IPS-NIHi11 (cell line): ENCODE measurements around the gene CD82.
"Not testable (repeated sequence)": the region's sequence is repeated elsewhere in the genome, so short reads cannot be mapped to it uniquely, and the experiment has no call there.

Experiments used
- DNase-seq: peaks from one replicate; pipeline ENCODE4 v3.0.0; 2012; ENCODE audit warnings: mixed read lengths, low spot score

The CD82 gene

GRCh38 chr11:44533921-44534711 is 31.3 kb upstream of the CD82 start:
- DNase-seq, result no peak

DNA sequence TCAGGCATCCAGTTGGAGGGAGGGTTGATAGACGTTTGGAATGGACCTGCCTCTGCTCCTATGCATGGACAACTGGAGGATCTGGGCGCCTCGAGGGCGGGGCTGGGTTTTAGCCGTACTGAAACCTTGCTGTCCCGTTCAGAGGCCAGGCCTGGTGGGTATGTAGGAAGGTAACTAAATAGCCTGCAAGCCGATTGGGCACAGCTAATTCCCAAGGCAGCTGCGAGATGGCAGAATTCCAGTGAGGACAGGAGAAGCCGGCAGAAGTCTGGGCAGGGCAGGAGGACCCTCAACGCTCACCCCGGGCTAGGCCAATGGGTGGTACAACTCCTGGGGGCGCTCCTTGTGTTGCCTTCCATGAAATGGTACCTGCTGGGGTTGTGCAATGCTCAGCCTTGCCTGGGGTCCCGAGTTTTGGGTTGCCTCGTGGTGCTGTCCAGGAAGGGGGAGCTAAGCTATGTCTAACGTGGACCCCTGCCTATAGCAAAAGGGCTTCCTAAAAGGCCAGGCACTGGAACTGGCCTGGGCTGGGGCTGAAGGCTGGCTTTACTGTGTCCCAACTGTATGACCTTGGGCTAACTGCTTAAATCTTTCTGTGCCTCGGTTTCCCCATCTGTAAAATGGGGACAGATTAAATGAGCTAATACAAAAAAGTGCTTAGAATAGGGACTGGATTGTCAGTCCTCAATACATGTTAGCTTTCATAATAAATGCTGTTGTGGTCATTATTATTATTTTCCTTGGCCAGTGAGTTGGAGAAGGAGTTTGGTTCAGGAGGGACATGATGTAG is 30.1 kb upstream of the CD82 start:
- peak; percentile 14 for DNase-seq

GRCh38 chr11:44536788-44537516 is 28.5 kb upstream of the CD82 start:
- peak; percentile 4 for DNase-seq

DNA sequence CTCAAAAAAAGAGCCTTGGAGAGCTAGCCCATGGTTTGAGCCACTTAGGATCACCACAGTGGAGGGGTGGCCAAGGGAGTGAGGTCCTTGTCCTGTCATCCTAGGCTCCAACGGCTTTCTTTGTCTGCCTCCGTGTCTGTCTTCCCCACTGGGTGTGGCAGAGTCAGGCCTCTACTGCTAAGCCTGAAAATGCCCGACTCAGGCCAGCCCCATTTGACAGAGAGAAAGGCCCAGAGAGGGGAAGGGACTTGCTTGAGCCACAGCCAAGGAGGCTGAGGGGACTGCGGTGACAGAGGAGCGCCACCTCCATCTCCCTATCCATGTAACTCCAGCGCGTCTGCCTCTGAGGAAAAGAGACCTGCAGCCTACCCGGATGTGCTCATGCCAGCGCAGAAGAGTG is 27.8 kb upstream of the CD82 start:
- DNase-seq, result no peak

DNA sequence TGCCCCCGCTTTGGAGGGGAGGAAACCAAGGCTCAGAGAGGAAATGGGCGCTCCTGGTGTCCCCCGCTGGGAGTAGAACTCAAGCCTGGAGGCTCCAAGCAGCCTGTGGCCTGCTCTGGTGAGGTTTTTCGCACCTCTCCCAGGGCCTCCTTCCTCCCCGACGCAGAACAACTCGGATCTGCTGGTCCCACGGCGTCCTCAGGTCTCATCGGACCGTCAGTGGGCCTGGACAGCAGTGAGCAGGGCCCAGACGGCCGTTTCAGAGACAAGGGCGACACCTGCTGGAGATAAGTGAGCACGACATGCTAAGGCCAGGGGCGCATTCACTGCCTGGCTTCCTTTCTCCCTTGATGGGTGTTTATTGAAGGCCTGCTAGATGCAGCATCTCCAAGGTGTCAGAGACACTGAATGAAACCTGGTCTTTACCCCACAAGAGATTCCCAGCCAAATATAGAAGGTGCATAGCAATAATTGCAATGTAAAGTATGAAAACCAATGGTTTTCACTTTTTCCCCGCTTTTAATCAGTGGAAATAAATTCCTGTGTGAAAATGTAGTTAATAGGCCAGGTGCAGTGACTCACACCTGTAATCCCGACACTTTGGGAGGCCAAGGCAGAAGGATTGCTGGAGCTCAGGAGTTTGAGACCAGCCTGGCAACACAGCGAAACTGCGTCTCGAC is 26.9 kb upstream of the CD82 start:
- DNase-seq, result peak; percentile 94

- DNase-seq, result no peak
Observed at GRCh38 chr11:44539971-44540370, 25.5 kb upstream of the CD82 start.

DNA sequence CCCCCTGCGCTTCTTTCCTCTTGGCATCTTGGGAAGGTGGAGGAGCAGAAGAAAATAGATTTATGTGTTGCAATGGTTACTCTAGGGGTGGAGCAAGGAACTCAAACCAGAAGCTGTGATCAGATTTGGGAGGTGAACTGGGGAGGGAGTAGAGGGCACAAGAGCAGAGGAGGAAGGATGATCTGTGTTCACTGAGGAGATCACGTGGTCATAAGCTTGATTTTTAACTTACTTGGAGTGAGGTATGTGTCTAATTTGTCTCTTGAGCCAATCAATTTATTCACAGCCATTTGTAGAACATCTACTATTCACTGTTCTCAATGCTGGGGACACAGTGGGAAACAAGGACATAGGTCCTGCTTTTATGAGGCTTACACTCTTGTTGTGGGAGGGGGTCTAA is 24.8 kb upstream of the CD82 start:
- DNase-seq, result no peak

DNA sequence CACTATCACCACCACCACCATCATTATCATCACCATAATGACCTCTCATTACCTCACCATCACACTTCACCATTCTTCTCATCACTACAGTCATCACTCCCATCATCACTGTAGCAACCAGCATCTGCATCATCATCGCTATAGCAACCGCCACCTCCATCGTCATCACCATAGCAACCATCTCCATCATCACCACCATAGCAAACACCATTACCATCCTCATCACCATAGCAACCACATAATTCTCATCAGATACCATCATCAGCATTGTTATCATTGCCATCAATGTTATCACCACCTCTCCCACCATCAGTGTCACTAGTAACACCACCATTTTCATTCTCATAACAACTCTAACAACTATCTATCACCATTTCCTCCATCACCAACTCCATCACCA is 23.1 kb upstream of the CD82 start:
- peak; percentile 1 for DNase-seq

DNA sequence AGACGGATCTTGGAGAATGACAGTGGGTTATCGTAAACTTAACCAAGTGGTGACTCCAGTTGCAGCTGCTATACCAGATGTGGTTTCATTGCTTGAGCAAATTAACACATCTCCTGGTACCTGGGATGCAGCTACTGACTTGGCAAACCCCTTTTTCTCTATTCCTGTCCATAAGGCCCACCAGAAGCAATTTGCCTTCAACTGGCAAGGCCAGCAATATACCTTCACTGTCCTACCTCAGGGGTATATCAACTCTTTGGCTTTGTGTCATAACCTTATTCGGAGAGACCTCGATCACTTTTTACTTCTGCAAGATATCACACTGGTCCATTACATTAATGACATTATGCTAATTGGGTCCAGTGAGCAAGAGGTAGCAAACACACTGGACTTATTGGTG is 18.5 kb upstream of the CD82 start:
- not testable (repeated sequence) for DNase-seq

GRCh38 chr11:44547534-44547933 is 17.9 kb upstream of the CD82 start:
- DNase-seq, result not testable (repeated sequence)

- DNase-seq, result no peak
Observed at GRCh38 chr11:44548032-44548695, 17.3 kb upstream of the CD82 start.

- not testable (repeated sequence) for DNase-seq
Observed at GRCh38 chr11:44548961-44549749, 16.3 kb upstream of the CD82 start.

DNA sequence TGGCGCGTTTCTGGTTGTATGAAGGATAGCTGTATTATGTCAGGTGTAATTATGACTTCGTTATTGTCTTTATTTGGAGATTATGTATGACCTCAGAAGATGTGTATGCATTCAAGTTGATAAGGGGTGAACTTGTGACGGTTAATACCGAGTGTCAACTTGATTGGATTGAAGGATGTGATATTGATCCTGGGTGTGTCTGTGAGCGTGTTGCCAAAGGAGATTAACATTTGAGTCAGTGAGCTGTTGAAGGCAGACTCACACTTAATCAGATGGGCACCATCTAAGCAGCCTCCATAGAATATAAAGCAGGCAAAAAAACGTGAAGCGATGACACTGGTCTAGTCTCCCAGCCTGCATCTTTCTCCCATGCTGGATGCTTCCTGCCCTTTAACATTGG is 15.3 kb upstream of the CD82 start:
- no peak for DNase-seq

GRCh38 chr11:44551456-44552139 is 13.9 kb upstream of the CD82 start:
- no peak for DNase-seq

- no peak for DNase-seq
Observed at GRCh38 chr11:44555031-44555800, 10.2 kb upstream of the CD82 start.

GRCh38 chr11:44556735-44557409 is 8.6 kb upstream of the CD82 start:
- DNase-seq, result no peak

DNA sequence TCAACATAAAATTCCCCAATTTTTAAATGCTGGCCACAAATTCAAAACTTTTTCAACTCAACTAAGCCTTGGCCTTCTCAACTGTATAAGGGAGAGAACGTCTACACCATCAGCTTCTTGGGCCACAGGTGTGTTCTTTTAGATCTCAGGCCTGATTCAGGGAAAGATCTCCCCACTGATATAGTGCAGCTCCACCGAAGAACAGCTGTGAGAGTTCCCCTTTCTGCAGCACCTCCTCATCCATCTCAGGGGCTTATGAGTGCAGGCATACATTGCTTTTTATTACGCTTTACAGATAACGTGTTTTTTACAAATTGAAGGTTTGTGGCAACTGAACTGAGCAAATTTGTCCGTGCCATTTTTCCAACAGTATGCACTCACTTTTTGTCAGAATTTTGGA is 8.0 kb upstream of the CD82 start:
- DNase-seq, result no peak

DNA sequence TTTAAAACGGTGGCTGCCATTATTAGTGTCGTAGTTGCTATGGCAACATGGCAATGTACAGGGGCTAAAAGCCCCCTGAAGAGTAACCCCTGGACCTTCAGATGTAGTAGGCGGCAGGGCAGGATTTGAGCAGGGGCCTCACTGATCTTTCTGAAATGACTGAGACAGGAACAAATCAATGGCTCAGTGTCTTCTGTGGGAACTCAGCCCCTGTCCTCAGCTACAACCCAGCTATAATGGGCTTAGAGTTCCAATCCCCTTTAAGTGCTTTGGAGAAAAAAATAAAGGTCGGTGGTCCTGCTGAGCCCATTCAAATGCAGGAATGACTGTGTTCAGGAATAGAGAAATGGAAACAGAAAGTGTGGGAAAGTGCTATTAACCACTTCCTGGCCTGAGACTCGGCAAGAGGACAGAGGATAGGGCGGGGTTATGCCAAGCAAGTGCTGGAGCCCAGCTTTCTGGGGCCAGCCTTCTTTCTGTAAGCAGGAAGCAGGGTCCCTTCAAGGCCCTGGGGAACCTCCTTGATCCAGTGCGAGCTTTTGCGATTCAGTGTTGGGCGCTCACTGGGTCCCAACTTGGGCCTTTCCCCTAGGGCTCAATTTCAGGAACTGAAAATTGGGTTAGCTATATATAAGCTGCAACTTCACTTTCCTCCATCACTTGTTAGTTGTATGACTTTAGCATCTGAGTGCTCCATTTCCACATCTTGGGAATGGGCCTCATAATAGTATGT is 6.1 kb upstream of the CD82 start:
- peak; percentile 65 for DNase-seq
